ENCODE results near the gene TP73.
A peak's percentile ranks its signal among the peaks of the same experiment; 100 is the strongest.

The TP73 gene

DNA sequence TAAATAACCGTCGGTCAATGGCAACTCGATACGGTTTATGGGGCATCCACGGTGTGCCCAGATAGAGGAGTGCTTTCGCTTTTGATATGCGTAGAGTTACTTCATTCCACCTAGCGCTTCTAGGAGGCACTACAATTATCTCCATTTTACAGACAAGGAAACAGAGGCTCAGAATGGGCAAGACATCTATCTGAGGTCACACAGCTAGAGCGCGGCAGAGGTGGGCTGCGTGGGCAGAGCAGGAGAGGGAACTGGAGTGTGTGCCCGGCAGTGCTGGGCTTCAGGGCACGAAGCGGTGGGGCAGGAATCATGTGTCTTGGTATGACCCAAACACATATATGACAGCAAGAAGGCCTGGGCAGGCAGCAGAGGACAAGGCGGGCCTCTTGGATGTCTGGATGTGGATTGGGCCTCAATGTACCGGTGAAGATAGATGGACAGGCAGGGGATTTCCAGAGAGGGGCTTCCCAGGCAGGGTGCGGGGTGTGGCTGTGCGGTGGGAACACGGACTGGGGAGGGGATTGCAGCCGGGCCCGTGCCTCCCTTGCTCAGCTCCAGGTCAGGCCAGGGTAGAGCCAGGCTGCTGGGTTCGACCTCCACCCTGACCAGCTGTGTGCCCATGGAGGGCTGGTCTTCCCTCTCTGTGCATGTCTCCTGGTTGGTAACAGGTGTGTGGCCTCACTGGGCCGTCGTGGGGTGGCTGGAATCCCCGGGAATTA is 21.2 kb downstream of the TP73 start:
- no peak for DNase-seq

DNA sequence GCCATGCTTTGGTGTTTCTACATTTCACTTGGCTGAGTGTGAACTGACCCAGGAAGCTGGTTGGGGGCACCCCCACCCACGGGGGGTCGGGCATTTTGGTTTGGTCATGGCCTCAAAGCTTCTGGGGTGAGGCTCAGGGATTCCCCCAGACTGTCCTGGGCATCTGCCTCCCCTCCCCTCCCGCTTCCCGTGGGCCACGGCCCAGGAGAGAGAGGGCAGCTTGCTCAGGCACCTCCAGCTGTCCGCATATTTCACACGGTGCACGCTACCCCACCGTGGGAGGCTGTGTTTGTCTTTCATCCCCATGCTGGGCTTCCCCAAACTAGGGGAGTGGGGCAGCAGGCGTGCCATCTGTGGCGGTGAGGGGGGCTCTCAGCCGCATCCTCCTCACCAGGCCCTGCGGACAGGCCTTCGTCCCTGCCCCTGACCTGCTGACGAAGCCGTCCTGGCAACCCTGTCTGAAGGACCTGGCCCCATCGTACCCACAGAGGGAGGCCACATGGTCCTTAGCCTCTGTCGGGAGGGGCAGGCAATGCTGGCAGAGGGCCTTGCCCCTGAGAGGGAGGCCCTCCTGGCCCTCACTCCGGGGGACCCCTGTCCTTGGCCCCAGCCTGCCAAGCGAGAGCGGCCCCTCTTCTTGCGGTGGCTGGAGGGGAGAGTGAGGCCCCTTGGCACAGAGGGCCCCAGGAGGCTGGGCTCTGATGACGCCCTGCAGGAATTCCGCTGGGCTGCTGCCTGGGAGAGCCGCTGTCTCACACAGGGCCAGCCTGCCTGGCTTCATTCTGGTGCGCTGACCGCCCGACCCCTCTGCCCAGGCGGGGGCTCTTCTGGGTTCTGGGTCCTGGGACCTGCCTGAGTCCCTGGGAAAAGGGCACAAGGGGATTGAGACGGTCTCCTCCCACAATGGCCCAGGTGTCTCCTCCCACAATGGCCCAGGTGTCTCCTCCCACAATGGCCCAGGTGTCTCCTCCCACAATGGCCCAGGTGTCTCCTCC is 22.1 kb downstream of the TP73 start:
- DNase-seq: peak in 1 of 14 donors; percentile 13

DNA sequence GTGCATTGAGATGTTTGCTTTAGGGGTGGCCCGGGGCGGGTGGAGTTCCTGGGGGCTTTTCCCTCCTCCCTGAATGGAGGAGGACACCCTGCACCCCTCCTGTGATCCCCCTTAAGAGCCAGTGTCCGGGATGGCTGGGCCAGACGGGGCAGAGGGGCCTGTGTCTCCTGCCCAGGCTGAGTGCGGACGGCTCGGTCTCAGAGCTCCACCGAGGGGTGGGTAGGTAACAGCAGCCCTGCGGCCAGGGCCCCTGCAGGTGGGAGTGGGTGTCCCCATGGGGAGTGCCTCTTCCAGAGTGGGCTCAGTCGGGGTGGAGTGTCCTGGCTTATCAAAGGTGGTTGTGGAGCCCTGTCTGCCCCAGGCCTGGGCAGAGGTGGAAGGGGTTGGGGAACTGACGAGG is 23.1 kb downstream of the TP73 start:
- DNase-seq: no peak

DNA sequence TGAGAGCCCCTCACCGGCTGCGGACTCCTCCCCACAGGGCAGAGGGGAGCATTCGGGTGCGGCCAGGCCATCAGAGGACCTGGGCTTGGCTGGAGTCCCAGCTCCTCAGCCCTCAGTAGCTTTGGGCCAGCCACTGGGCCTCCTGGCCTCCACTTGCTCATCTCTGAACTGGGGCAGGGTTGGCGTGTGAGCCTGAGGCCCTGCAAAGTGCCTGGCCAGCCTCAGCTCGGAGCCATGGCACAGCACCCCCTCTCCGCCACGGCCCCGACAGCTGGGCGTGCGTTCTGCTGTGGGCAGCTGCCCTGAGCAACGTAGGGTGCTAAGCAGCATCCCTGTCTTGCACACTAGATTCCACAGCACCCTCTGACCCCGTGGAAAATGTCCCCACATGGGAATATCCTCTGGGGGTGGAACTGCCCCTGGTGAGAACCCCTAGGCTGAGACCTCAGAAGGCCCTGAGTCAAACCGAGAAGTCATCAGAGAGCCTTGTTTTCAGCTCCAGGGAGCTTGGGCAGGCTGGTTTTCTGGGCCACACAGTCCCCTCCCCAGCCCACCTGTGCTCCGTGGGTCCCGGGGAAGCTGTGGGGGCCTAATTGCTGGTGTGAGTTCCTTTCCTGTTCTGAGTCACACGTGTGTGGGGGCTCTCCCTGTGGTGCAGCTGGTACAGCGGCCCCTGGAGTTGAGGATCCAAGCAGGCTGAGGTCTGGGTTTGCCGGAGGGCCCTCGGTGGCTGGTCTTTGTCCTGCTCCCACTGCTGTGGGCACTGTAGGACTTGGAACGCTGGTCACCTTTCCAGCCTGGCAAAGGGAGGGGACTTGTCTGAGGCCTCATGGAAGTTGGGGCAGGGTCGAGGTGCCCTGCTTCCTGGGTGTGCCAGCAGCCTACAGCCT is 24.5 kb downstream of the TP73 start:
- DNase-seq: peak in 1 of 14 donors; percentile 3

DNA sequence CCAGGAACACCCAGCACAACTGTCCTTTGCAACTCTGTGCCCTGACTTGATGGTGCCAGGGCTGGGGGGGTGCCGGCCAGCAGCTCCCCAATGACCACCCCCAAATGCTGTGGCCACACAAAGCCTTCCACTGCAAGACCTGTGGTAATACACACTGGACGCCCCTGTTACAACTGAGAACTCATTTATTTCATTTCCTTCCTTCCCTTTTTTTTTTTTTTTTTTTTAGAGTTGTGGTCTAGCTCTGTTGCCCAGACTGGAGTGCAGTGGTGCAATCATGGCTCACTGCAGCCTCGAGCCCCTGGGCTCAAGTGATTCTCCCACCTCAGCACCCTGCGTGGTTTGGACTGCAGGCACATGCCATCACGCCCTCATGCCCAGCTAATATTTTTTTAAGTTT is 25.2 kb downstream of the TP73 start:
- DNase-seq: no peak

DNA sequence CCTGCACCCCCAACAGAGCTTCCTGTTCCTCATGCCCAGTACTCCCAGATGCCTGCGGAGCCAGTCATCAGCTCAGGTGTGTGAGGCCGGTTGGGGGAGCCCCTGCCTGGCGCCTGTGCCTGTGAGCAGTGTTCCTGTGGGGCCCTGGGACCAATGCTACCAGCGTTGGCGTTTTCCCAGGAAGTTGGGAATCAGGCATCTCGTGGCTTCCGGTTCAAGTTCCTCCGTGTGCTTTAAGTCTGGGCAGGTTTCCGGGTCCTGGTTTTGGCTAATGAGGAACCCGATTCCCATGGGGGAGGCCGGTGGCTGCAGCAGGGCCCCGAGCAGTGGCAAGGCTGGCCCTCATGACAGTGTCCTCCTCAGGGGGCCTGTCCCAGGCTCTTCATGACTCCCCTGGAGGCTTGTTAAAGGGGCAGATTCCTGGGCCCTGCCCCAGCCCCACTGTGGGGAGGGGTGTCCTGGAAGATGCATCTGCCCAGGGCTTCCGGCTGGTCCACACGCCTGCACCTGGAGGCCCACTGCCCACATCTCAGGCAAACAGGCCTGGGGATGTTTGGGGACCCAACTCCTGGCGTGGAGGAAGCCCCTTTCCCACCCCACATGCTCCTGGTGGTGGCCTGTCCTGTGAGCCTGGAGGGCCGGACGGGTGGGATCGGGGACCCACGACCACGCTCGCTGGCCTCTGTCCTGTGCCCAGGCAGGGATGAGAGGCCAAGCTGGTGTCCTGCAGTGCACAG is 26.2 kb downstream of the TP73 start:
- no peak for DNase-seq

DNA sequence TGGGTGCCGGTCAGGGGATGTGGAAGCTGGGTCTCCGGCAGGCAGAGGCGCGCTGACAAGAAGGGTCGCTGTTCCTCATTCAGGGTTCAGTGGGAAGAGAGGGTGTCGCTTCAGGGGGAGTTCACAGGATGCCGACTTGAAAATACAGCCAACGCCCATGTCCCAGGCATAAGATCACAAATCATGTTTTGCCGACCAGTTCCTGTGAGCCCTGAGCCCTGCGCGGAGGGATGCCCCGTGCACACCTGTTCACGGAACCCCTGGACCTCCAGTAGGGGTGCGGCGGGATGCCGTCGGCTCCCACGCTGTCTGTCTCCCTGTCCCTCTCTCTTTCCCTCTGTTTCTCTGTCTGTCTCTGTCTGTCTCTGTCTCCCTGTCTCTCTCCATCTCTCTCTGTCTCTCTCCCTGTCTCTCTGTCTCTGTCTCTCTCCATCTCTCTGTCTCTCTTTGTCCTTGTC is 26.8 kb downstream of the TP73 start:
- no peak for DNase-seq

DNA sequence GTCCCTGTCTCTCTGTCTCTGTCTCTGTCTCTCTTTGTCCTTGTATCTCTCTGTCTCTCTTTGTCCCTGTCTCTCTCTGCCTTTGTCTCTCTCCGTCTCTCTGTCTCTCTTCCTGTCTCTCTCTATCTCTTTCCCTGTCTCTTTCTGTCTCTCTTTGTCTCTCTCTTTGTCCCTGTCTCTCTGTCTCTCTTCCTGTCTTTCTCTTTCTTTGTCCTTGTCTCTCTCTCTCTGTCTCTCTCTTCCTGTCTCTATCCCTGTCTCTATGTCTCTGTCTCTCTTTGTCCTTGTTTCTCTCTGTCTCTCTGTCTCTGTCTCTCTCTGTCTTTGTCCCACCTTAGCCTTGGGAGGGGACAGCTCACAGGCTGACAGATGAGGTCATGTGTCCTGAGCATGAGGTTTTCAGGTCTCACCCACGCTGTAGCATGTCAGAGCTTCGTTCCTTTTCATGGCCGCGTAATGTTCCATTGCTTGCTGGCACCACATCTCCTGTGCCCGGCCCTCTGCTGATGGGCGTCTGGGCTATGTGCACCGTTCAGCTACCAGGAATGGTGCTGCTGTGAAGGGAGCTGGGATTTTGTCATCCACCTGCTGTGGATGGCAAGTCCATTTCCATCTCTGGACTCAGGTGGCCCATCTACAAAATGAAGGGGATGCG is 27.6 kb downstream of the TP73 start:
- DNase-seq: no peak

DNA sequence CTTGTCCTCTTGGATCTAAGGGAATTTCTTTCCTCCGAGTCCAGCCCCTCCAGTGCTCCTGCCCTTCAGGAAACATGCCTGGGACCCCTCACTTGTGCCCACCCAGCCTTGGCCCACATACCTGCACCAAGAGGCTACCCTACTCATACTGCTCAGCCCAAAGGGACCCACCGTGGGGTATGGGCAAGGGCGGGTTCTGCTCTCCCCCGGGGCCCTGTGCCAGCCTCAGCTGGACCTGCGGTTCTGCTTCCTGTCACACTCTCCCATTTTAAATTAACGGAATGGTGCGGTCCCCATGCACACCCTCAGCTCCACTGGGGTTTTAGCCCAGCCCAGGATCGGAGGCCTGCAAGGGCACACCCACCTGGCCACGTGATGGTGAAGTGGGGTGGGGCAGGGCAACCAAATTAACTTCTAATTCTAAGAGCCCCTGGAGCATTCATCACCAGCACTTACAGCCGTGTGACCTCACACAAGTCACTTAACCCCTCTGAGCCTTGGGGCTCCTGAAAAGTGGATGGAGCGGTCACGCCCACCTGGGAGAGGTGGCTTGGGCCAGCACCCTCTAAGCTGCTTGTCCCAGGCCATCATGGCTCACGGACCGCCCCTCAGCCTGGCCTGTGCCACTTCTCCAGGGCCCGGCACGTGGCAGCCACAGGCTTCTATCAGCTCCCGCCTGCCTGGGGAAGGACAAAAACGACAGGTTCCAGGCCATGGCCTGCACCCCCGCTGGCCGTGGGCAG is 28.3 kb downstream of the TP73 start:
- DNase-seq: no peak

DNA sequence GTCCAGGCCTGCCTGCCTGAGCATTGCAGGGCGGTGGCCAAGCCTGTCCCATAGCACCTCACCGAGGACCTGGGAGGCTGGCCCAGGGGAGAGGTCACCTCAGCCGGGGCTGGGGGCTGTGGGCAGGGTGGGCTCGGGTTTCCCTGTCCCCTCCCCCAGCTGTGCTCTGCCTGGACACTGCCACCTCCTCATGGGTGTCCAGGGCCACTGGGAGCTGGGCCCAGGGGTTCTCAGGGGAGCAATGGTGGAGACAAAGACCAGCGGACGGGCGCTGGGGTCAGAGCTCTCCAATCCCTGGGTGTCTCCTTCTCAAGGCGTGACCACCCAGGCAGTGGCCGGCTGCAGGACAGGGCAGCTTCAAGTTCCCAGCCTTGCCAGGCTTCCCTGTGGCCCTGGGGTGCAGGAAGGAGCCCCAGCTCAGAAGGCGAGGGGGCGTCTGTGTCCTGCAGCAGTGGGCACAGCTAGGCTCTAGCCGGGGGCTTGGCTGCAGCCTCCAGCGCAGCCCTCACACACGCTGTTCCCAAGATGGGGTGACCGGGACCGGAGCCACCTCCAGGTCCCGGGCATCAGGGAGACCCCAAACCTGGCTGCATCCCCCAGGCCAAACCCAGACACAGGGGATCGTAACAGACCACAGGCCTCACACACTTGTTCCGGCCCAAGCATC is 29.0 kb downstream of the TP73 start:
- DNase-seq: no peak

DNA sequence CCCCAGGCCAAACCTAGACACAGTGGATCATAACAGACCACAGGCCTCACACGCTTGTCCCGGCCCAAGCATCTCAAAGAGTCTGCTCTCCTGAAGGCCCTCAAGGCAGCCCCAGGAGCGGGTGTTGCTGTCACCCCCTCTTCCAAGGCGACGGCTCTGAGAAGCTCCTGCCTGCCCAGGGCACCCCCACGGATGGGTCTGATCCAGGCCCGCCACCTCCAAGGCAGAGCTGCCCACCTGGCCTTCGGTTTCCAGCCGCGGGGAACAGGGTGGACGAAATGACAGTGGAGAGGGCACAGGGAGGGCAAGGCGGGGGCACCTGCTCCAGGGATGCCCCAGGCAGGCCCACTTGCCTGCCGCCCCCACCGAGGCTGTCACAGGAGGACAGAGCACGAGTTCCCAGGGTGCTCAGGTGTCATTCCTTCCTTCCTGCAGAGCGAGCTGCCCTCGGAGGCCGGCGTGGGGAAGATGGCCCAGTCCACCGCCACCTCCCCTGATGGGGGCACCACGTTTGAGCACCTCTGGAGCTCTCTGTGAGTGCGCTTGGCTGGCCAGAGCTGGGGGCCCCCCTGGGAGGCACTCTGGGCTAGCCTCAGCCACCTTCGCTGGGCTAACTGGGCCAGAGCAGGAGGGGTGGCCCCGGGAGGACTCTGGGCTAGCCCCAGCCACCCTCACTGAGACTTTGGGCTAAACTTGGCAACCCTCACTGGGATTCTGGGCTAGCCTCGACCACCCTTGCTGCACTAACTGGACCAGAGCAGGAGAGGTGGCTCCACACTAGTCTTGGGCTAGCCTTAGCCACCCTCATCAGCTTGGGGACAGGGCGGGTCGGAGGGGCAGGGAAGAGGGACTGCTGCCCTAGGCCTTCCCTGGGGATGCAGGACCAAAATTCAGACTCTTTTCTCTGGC is 29.8 kb downstream of the TP73 start:
- no peak for DNase-seq

DNA sequence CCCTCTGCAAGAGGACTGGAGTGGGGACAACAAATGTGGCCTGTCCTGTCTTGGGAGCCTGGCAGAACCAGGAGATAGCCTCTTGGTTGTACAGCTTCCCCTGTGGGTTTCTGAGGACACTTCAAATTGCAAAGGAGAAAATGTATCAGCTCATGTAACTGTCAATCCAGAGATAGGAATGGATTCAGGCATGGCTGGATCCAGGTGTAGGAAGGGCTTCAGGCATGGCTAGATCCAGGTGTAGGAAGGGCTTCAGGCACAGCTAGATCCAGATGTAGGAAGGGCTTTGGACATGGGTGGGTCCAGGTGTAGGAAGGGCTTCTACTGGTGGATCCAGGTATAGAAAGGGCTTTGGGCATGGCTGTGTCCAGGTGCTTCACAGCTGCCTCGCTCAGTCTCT is 30.9 kb downstream of the TP73 start:
- DNase-seq: no peak

DNA sequence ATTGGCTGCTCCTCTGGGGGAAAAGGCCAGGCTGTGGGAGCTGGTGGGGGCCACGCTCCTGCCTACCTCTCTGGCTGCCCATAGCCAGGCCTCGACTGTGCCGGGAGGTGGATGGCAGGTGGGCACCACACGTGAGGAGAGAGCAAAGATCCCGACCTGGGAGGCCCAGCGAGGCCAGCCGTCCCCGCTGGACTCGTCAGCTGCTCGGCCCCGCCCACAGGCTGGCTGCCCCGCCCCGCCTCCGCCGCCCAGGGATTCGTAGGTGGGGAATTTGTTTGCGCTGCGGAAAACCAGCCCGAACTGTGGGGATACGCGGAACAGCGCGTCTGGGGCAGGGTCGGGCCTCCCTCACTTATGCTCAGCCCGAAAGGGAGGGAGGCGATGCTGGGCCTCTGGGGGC is 31.7 kb downstream of the TP73 start:
- no peak for DNase-seq

DNA sequence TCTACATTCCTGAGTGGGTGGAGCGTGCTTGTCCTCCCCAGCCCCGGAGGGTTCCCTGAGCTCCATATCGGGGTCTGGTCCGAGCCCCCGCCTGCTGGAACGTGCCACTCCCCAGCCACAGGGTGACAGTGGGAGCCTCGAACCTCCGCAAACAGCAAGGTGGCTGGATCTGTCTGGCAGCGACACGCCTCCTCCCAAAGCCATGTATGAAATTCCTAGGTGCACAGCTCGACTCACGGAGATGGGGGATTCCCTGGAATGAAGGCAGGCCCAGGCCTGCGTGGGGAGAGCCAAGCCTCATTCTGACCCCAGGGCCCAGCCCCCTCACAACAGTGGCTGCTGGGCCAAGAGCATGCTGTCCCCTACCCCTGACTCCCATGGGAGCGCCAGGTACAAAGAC is 32.9 kb downstream of the TP73 start:
- DNase-seq: no peak

DNA sequence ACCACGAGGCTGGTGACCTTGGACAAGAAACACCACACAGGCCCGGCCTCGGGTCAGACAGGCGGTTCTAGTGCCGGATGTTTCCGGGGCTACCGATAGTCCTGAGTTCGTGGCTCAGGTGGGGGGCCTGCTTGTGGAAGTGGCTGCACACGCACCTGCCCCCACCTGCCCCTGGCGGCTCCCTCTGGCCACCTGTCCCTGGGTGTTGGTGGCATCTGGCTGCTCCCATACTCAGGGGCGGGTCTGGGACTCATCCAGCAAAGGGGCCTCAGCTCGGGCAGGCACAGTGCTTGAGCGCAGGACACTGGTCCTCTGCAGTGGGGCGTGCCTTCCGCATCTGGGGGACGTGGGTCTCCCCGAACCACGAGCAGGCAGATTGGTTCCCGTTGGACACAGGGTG is 33.6 kb downstream of the TP73 start:
- DNase-seq: no peak

DNA sequence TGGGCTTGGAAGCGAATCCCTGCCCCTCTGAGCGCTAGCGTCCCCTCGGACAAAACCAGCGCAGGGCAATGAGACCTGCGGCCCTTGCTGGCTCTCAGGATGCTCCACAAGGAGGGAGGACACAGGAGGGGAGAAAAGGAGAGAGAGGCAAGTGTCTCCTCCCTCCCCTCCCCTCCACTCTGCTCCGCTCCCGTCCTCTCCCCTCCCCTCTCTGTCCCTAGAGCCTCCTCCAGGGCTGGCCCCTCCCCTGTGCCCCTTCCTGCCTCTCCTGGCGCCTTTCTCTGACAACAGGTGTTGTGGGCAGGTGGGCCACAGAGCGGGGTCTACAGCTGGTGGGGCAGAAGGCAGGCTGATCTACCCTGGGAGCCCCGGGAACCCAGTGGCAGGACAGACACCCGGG is 35.2 kb downstream of the TP73 start:
- DNase-seq: no peak

DNA sequence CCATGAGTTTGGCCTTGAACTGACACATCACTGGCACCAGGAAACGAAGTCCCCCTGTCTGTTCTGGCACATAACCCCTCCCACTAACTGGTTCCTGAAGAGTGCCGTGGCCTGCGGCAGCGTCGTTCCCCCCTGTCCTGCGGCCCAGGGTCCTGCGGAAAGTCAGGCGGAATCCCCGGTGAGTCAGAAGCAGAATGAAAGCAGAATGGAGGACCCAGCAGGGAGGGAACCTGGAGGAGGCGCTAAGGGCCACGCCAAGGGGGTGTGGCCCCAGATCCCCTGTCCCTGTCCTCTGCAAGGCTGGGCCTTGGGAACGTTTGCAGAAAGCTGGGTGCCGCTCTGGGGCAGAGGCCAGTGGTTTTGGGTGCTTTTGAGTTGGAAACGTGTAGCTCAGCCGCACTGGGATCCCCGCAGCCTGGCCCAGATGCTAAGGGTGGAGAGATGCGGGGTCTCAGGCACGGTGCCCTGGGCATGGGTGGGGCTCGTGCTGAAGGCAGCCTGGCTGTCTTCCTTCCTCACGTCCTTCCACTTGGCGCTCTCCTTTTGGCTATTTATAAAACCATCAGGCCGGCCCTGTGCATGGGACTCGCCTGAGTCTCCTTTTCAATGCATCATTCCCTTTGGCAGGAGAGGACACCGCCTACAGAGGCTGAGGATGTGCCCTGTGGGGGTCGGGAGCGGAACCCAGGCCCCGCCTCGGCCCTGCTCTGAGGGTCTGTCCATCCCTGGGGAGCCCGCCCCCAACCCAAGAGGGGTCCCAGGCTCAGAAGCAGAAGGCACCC is 36.2 kb downstream of the TP73 start:
- DNase-seq: no peak

DNA sequence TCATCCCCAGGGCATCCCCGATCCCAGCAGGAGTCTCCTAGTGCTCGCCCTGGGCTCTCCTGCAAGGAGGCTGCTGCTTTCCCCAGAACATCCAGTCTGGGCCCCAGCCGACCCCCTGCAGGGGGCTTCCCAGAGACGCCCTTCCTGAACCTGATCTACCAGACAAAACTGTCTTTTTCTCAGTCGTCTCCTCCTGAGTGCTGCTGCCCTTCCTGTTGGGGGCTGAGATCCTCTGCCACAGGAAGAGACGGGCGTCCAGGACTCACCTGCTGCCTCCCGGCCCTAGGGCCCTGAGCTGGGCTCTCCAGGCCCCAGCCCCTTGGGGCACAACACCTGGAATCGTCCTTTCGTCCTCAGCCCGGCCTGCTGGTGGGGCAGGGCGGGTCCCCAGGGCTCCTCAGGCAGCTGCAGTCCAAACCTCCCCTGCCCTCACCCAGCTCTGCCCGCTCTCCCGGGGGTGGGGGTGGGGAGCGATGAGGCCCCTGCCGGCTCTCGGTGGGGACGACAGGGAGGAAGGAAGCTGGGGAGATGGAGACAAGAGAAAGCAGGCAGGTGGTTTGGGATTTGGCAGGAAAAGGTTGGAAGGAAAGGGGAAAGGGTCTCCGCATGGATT is 36.9 kb downstream of the TP73 start:
- DNase-seq: no peak

Measured in C1 segment of cervical spinal cord (tissue), 14 donors.